IMR-90 (cell line): ENCODE data around the gene IFT57. TPM values are rescaled to one million over a fixed set of nuclear protein-coding genes. Genes with fewer than 3 reads are reported as not detected.
A peak's percentile ranks its signal among the peaks of the same experiment; 100 is the strongest.

Experiments
- ATAC-seq: fragments of 200-7000 bp; cut with Tn5 transposase; 2 replicates; pipeline ENCODE4 v1.9.1; 2020; ENCODE audit warnings: low read depth, mild to moderate bottlenecking, moderate library complexity
- BruUV-seq: library from RNA; stranded (reverse); fragments of 400-500 nt; replicated peaks from 2 replicates; lab custom pipeline; 2021; lab: Mats Ljungman, UMichigan
- CTCF ChIA-PET: fragments of 300-600 bp; formaldehyde crosslinking; extraction: SDS; loops from one replicate; lab custom pipeline; 2021; ENCODE audit warnings: antibody characterized with exemption; lab: Yijun Ruan, JAX
- POLR2A ChIA-PET: fragments of 300-600 bp; sonication (Branson Sonifier 250); formaldehyde crosslinking; loops from one replicate; lab custom pipeline; 2022; ENCODE audit warnings: antibody characterized with exemption; ENCODE audit not compliant: unreplicated experiment; lab: Charles Lee
- DNase-seq: peaks from one replicate; pipeline ENCODE4 v3.0.0; 2013
- H2AFZ ChIP-seq: replicated peaks from 2 replicates; pipeline ENCODE3; 2013; ENCODE audit warnings: low read length, mild to moderate bottlenecking; ENCODE audit not compliant: poor library complexity
- H2AK5ac ChIP-seq: 2 replicates; pipeline ENCODE4 v1.6.1; 2013; ENCODE audit warnings: low read depth, low read length, inconsistent platforms
- H2AK9ac ChIP-seq: replicated peaks from 2 replicates; pipeline ENCODE3; 2013; ENCODE audit warnings: mild to moderate bottlenecking, low read depth, low read length, moderate library complexity; ENCODE audit not compliant: poor library complexity
- H2BK120ac ChIP-seq: 2 replicates; pipeline ENCODE4 v1.6.1; 2013; ENCODE audit warnings: low read depth, low read length, inconsistent platforms
- H2BK15ac ChIP-seq: 3 replicates; pipeline ENCODE4 v1.6.1; 2013; ENCODE audit warnings: low read depth, low read length, inconsistent platforms
- H2BK20ac ChIP-seq: 2 replicates; pipeline ENCODE4 v1.6.1; 2013; ENCODE audit warnings: low read depth, mild to moderate bottlenecking, inconsistent platforms, low read length, moderate library complexity
- H2BK5ac ChIP-seq: 2 replicates; pipeline ENCODE4 v1.6.1; 2013; ENCODE audit warnings: mild to moderate bottlenecking, low read depth, low read length, inconsistent platforms; ENCODE audit not compliant: poor library complexity, severe bottlenecking
- H3K14ac ChIP-seq: replicated peaks from 2 replicates; pipeline ENCODE4 v1.6.1; 2013; ENCODE audit warnings: low read depth, low read length, inconsistent platforms
- H3K18ac ChIP-seq: 2 replicates; pipeline ENCODE4 v1.6.1; 2013; ENCODE audit warnings: low read depth, low read length, control low read depth
- H3K23ac ChIP-seq: 2 replicates; pipeline ENCODE4 v1.6.1; 2013; ENCODE audit warnings: low read depth, low read length, inconsistent platforms
- H3K27ac ChIP-seq: 2 replicates; pipeline ENCODE4 v1.5.1; 2013; ENCODE audit warnings: mild to moderate bottlenecking, control low read depth, low read length; ENCODE audit not compliant: insufficient read depth
- H3K27me3 ChIP-seq: 2 replicates; pipeline ENCODE4 v1.6.1; 2013; ENCODE audit warnings: low read length; ENCODE audit not compliant: control insufficient read depth, insufficient read depth
- H3K36me3 ChIP-seq: 2 replicates; pipeline ENCODE4 v1.6.1; 2013; ENCODE audit warnings: low read length, mixed read lengths; ENCODE audit not compliant: control insufficient read depth, insufficient read depth
- H3K4ac ChIP-seq: 2 replicates; pipeline ENCODE4 v1.6.1; 2013; ENCODE audit warnings: low read depth, low read length, inconsistent platforms
- H3K4me1 ChIP-seq: 2 replicates; pipeline ENCODE4 v1.6.1; 2013; ENCODE audit warnings: low read length, mixed read lengths; ENCODE audit not compliant: control insufficient read depth, insufficient read depth
- H3K4me2 ChIP-seq: 2 replicates; pipeline ENCODE4 v1.6.1; 2013; ENCODE audit warnings: low read depth, mild to moderate bottlenecking, control low read depth, low read length, moderate library complexity
- H3K4me3 ChIP-seq: 2 replicates; pipeline ENCODE4 v1.5.1; 2013; ENCODE audit warnings: low read depth, mild to moderate bottlenecking, control low read depth, low read length, moderate library complexity; ENCODE audit not compliant: insufficient read depth
- H3K56ac ChIP-seq: 2 replicates; pipeline ENCODE4 v1.6.1; 2013; ENCODE audit warnings: low read length, inconsistent platforms; ENCODE audit not compliant: insufficient read depth; ENCODE audit errors: extremely low read depth
- H3K79me1 ChIP-seq, 2 experiments: 2 replicates each; pipeline ENCODE4 v1.6.1; 2013; ENCODE audit warnings: low read length in 2 of 2, inconsistent platforms in 1 of 2, low read depth in 1 of 2
- H3K9ac ChIP-seq: 2 replicates; pipeline ENCODE4 v1.6.1; 2013; ENCODE audit warnings: low read depth, low read length, control low read depth
- H3K9me1 ChIP-seq: 2 replicates; pipeline ENCODE4 v1.6.1; 2013; ENCODE audit warnings: low read length, inconsistent platforms; ENCODE audit not compliant: insufficient read depth
- H3K9me3 ChIP-seq: 2 replicates; pipeline ENCODE4 v1.6.1; 2013; ENCODE audit warnings: low read length; ENCODE audit not compliant: control insufficient read depth, insufficient read depth
- H4K20me1 ChIP-seq: 2 replicates; pipeline ENCODE4 v1.6.1; 2013; ENCODE audit warnings: low read length, inconsistent platforms; ENCODE audit not compliant: insufficient read depth
- H4K5ac ChIP-seq: 2 replicates; pipeline ENCODE4 v1.6.1; 2013; ENCODE audit warnings: mild to moderate bottlenecking, low read depth, low read length, control low read depth
- H4K8ac ChIP-seq, 2 experiments: 2 replicates each; pipeline ENCODE4 v1.6.1; 2013; ENCODE audit warnings: low read depth in 2 of 2, low read length in 2 of 2, control low read depth in 1 of 2, inconsistent platforms in 1 of 2
- H4K91ac ChIP-seq: 2 replicates; pipeline ENCODE4 v1.6.1; 2013; ENCODE audit warnings: low read depth, low read length, inconsistent platforms; ENCODE audit not compliant: insufficient read depth
- BHLHE40 ChIP-seq: fragments of 150-350 bp; IDR thresholded peaks from 2 replicates; pipeline ENCODE4 v1.6.1; 2016; ENCODE audit warnings: mild to moderate bottlenecking, low read depth, low read length
- CEBPB ChIP-seq: IDR thresholded peaks from 2 replicates; pipeline ENCODE4 v1.6.1; 2012; ENCODE audit warnings: low read depth, low read length, improper control_type of control experiment
- CHD1 ChIP-seq: IDR thresholded peaks from 2 replicates; pipeline ENCODE4 v1.6.1; 2012; ENCODE audit warnings: low read depth, low read length, improper control_type of control experiment
- ELK1 ChIP-seq: fragments of 150-350 bp; IDR thresholded peaks from 2 replicates; pipeline ENCODE4 v1.6.1; 2016; ENCODE audit warnings: low read depth, mild to moderate bottlenecking, low read length, moderate library complexity, borderline replicate concordance
- MAFK ChIP-seq: IDR thresholded peaks from 2 replicates; pipeline ENCODE4 v1.6.1; 2012; ENCODE audit warnings: low read depth, low read length, improper control_type of control experiment
- MAZ ChIP-seq: IDR thresholded peaks from 2 replicates; pipeline ENCODE4 v1.6.1; 2012; ENCODE audit warnings: low read depth, mild to moderate bottlenecking, low read length, improper control_type of control experiment, moderate library complexity, borderline replicate concordance
- MXI1 ChIP-seq: IDR thresholded peaks from 2 replicates; pipeline ENCODE4 v1.6.1; 2012; ENCODE audit warnings: low read depth, mild to moderate bottlenecking, low read length, moderate library complexity, borderline replicate concordance
- NFE2L2 ChIP-seq: fragments of 150-350 bp; IDR thresholded peaks from 2 replicates; pipeline ENCODE4 v1.6.1; 2016; ENCODE audit warnings: low read depth, mild to moderate bottlenecking, low read length
- POLR2A ChIP-seq: IDR thresholded peaks from 2 replicates; pipeline ENCODE4 v1.6.1; 2012; ENCODE audit warnings: mild to moderate bottlenecking, low read depth, low read length
- RCOR1 ChIP-seq: IDR thresholded peaks from 2 replicates; pipeline ENCODE4 v1.6.1; 2012; ENCODE audit warnings: mild to moderate bottlenecking, low read length, improper control_type of control experiment; ENCODE audit not compliant: insufficient replicate concordance
- WGBS, 2 experiments: methylation state at CpG; one replicate each; pipeline versions ENCODE4 v1.1.5 to v1.1.7; 2013; ENCODE audit warnings: missing lambda C conversion rate in 2 of 2; ENCODE audit not compliant: insufficient read length in 1 of 2; ENCODE audit errors: extremely low coverage in 2 of 2; 5-methylcytosine and 5-hydroxymethylcytosine counted together
- dilution Hi-C: fragments of 300-500 bp; cut with HindIII; formaldehyde crosslinking; loops from one replicate; pipeline ENCODE4 v1.14.3; 2018; ENCODE audit warnings: low sequenced_read_pairs; ENCODE audit not compliant: unreplicated experiment
- in situ Hi-C: fragments of 300-500 bp; cut with MboI; formaldehyde crosslinking; loops from 3 replicates; pipeline ENCODE4 v1.14.3; 2019; ENCODE audit warnings: low sequenced_read_pairs, inconsistent platforms, mixed read lengths
- intact Hi-C: fragments of 100-400 bp; cut with micrococcal nuclease; formaldehyde crosslinking; loops from 2 replicates; pipeline ENCODE4 v1.10.0; 2022
- polyA plus RNA-seq, 3 experiments: library from polyadenylated mRNA; depleted of rRNA; stranded (reverse); fragments of >200 nt; gene quantifications; 2 replicates each; pipeline ENCODE4 v1.2.3, GENCODE V29; 2012; ENCODE audit warnings: low replicate concordance in 1 of 3
- total RNA-seq: library from RNA; depleted of rRNA; stranded (reverse); fragments of >200 nt; gene quantifications from 2 replicates; pipeline ENCODE4 v1.2.3, GENCODE V29; 2012
- TF ChIP-seq, protein P1 (sequence below): fragments of 150-350 bp; IDR thresholded peaks from 2 replicates; pipeline ENCODE4 v1.6.1; 2017; ENCODE audit warnings: mild to moderate bottlenecking, antibody characterized with exemption, low read length, low read depth

The IFT57 gene
- total and polyA plus RNA-seq, 2 of the 4 experiments (the other 2 are of a cell fraction), result 30.0 to 35.3 TPM

GRCh38 chr3:108183971-108184370 is 38.3 kb downstream of the IFT57 start:
- in situ Hi-C loops, result no loop called here
- ChIA-PET CTCF (no interaction called here), POLR2A (no interaction called here)
- no TSS peak for BruUV-seq
- no peak overlapping the region for H2AK9ac ChIP-seq
- peaks cover 0 to 3% of the 10 kb centered on the region in 2 experiments; a peak in 1 of 4 replicates for H3K79me1 ChIP-seq
- no peak overlapping the region; the same call in 1 of the 2 replicates for H3K14ac ChIP-seq
- peak overlapping the region; percentile 28; the same call in 1 of the 2 replicates for H2BK120ac ChIP-seq
- no peak overlapping the region for H2BK5ac ChIP-seq
- H4K20me1 ChIP-seq, result no peaks in the 10 kb centered on the region
- no peak overlapping the region for H2AK5ac ChIP-seq
- no peak overlapping the region for H3K27ac ChIP-seq
- dilution Hi-C loops, result no loop called here
- H3K9me1 ChIP-seq, result peaks cover under 1% of the 10 kb centered on the region; the same call in 1 of the 2 replicates
- no peak overlapping the region for H4K5ac ChIP-seq
- H3K9ac ChIP-seq, result no peak overlapping the region
- H3K4me2 ChIP-seq, result no peak overlapping the region
- TF ChIP-seq, protein P1, sequence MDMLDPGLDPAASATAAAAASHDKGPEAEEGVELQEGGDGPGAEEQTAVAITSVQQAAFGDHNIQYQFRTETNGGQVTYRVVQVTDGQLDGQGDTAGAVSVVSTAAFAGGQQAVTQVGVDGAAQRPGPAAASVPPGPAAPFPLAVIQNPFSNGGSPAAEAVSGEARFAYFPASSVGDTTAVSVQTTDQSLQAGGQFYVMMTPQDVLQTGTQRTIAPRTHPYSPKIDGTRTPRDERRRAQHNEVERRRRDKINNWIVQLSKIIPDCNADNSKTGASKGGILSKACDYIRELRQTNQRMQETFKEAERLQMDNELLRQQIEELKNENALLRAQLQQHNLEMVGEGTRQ, result no peak
- TF ChIP-seq MXI1, result no peak
- no peak for TF ChIP-seq RCOR1
- TF ChIP-seq ELK1, result no peak
- TF ChIP-seq NFE2L2, result no peak
- no peak for TF ChIP-seq MAFK
- TF ChIP-seq MAZ, result no peak
- no peak for TF ChIP-seq CEBPB
- no peak for TF ChIP-seq CHD1
- no peak for TF ChIP-seq BHLHE40
- TF ChIP-seq POLR2A, result no peak
- H4K91ac ChIP-seq, result no peak overlapping the region
- H3K23ac ChIP-seq, result peak overlapping the region; percentile 51; the same call in 1 of the 2 replicates
- H4K8ac ChIP-seq, result no peak overlapping the region
- H3K18ac ChIP-seq, result no peak overlapping the region
- ATAC-seq (no peak), DNase-seq (peak; percentile 36)
- H3K36me3 ChIP-seq, result 0 out of 2 replicates have a peak, but pooled peaks cover 1% of the 10 kb centered on the region
- no peak overlapping the region for H3K56ac ChIP-seq
- H2BK20ac ChIP-seq, result 0 out of 2 replicates have a peak overlapping the region, but pooled peaks have one; percentile 31
- no peak overlapping the region for H2BK15ac ChIP-seq
- no CpG with 5 or more reads among the region's 2 CpGs for WGBS, 2 experiments
- intact Hi-C loops, result no loop called here
- H3K4ac ChIP-seq, result peak overlapping the region; percentile 16; the same call in 1 of the 2 replicates
- peaks cover 4% of the 10 kb centered on the region; the same call in 1 of the 2 replicates for H3K9me3 ChIP-seq
- no peak overlapping the region for H2AFZ ChIP-seq
- peaks cover 6% of the 10 kb centered on the region for H3K4me1 ChIP-seq
- no peaks in the 10 kb centered on the region for H3K27me3 ChIP-seq
- no peak overlapping the region for H3K4me3 ChIP-seq
